Endodermal cell (in vitro differentiated cells): ENCODE data around the gene MEIS3. TPM values are rescaled to one million over a fixed set of nuclear protein-coding genes. Genes with fewer than 3 reads are reported as not detected.

Source experiments
- DNase-seq: peaks from one replicate; pipeline ENCODE4 v3.0.0-alpha.2; 2017
- H3K27ac ChIP-seq: 2 replicates; pipeline ENCODE4 v1.5.1; 2013; ENCODE audit warnings: mild to moderate bottlenecking, low read depth, low read length, moderate library complexity
- H3K27me3 ChIP-seq: 2 replicates; pipeline ENCODE4 v1.6.1; 2013; ENCODE audit warnings: mild to moderate bottlenecking, low read length, moderate library complexity; ENCODE audit not compliant: insufficient read depth, control insufficient read depth, poor library complexity, severe bottlenecking
- H3K36me3 ChIP-seq: 2 replicates; pipeline ENCODE4 v1.7.0; 2013; ENCODE audit warnings: mild to moderate bottlenecking, low read length, moderate library complexity; ENCODE audit not compliant: control insufficient read depth, insufficient read depth
- H3K4me1 ChIP-seq: one replicate; pipeline ENCODE4 v1.7.0; 2013; ENCODE audit warnings: low read length; ENCODE audit not compliant: control insufficient read depth, insufficient read depth
- H3K4me3 ChIP-seq: 2 replicates; pipeline ENCODE4 v1.5.1; 2013; ENCODE audit warnings: mild to moderate bottlenecking, low read length, moderate library complexity
- H3K9ac ChIP-seq: 2 replicates; pipeline ENCODE4 v1.6.1; 2013; ENCODE audit warnings: mild to moderate bottlenecking, low read length, moderate library complexity; ENCODE audit not compliant: poor library complexity, severe bottlenecking; ENCODE audit errors: extremely low read depth
- H3K9me3 ChIP-seq: 2 replicates; pipeline ENCODE4 v1.6.1; 2013; ENCODE audit warnings: mild to moderate bottlenecking, low read length, moderate library complexity; ENCODE audit not compliant: control insufficient read depth
- H3K27ac Mint-ChIP-seq: 2 replicates; pipeline ENCODE4 v1.8.0; 2020; ENCODE audit warnings: mixed read lengths
- H3K27me3 Mint-ChIP-seq: 2 replicates; pipeline ENCODE4 v1.8.0; 2021; ENCODE audit warnings: mild to moderate bottlenecking, mixed read lengths; ENCODE audit not compliant: insufficient read depth
- H3K36me3 Mint-ChIP-seq: 2 replicates; pipeline ENCODE4 v1.8.0; 2020; ENCODE audit warnings: low read depth, mixed read lengths
- H3K4me1 Mint-ChIP-seq: 2 replicates; pipeline ENCODE4 v1.8.0; 2020; ENCODE audit warnings: mixed read lengths
- H3K4me3 Mint-ChIP-seq: 2 replicates; pipeline ENCODE4 v1.8.0; 2020; ENCODE audit warnings: mild to moderate bottlenecking, moderate library complexity, mixed read lengths
- H3K9me3 Mint-ChIP-seq: 2 replicates; pipeline ENCODE4 v1.8.0; 2020; ENCODE audit warnings: mild to moderate bottlenecking, mixed read lengths
- CTCF ChIP-seq: fragments of 200-600 bp; sonication (generic); conservative IDR thresholded peaks from 2 replicates; pipeline ENCODE4 v1.5.0; 2021; ENCODE audit warnings: antibody characterized with exemption, mild to moderate bottlenecking
- WGBS, 2 experiments: methylation state at CpG; one replicate each; pipeline versions ENCODE4 v1.1.5 to v1.1.7; 2013; ENCODE audit warnings: missing lambda C conversion rate in 2 of 2, mixed read lengths in 1 of 2; ENCODE audit not compliant: insufficient coverage in 1 of 2, insufficient read length in 1 of 2; 5-methylcytosine and 5-hydroxymethylcytosine counted together
- total RNA-seq, 2 donors: library from RNA; stranded (reverse); fragmentation: NEBNext Ultra II Directional in 1 of 2; extraction: Animal tissue kit (Norgen Biotek cat#: 25700) in 1 of 2; gene quantifications; 2 replicates in 1 of 2; 3 replicates in 1 of 2; pipeline ENCODE4 v1.2.1, GENCODE V29; 2021

MEIS3 gene
- total RNA-seq, 2 donors from 2014 or later: 47.7 to 132 TPM

GRCh38 chr19:47375694-47376588 is 43.4 kb downstream of the MEIS3 start:
- H3K27me3 ChIP-seq: no peaks in the 10 kb centered on the region
- no peak for TF ChIP-seq CTCF
- Mint-ChIP-seq H3K4me1 (no peaks in the 10 kb centered on the region), H3K36me3 (peaks cover 47% of the 10 kb centered on the region), H3K9me3 (no peaks in the 10 kb centered on the region), H3K4me3 (no peak overlapping the region), H3K27me3 (no peaks in the 10 kb centered on the region), H3K27ac (no peak overlapping the region)
- H3K9ac ChIP-seq: no peak overlapping the region
- no peak for DNase-seq
- H3K4me3 ChIP-seq: no peak overlapping the region
- peaks cover 69% of the 10 kb centered on the region for H3K36me3 ChIP-seq
- WGBS, 2 experiments: 96 to 97% methylated on average over 23 to 30 of the region's 30 CpGs
- no peak overlapping the region for H3K27ac ChIP-seq
- H3K4me1 ChIP-seq: no peaks in the 10 kb centered on the region
- H3K9me3 ChIP-seq: no peaks in the 10 kb centered on the region

DNA sequence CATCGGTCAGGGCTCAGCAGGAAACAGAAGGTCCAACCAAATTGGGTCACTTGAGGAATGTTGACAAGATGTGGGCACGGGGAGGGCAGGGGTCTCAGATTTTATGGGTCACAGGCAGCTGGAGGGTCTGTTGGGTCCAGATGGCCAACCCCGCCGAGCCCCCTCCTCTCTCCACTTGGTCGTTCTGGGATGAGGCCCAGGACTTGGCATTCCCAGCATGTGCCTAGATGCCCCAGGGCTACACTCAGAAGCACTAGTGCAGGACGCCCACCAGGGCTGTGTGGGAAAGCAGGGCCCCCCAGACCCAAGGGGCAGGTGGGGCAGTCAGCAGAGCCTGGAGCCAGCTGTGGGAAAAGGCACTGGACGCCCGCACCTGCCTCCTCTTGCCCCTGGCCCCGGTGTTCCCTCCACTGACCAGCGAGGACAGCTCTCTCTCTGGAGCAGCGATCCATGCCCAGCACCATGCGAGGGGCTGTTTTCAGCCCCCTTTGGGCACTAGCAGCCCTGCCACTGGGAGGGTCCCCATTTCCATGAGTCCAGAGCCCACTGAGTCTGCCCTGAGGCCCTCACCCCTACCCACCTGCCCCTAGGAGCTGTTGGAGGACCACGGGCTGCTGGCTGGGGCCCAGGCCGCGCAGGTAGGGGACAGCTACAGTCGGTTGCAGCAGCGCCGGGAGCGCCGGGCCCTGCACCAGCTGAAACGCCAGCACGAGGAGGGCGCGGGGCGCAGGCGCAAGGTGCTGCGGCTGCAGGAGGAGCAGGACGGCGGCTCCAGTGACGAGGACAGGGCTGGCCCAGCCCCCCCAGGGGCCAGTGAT is 44.2 kb downstream of the MEIS3 start:
- H3K4me1 Mint-ChIP-seq: no peaks in the 10 kb centered on the region
- H3K4me1 ChIP-seq: no peaks in the 10 kb centered on the region
- no peak overlapping the region for H3K9ac ChIP-seq
- peaks cover 43% of the 10 kb centered on the region for H3K36me3 Mint-ChIP-seq
- no peak overlapping the region for H3K4me3 ChIP-seq
- H3K27me3 Mint-ChIP-seq: no peaks in the 10 kb centered on the region
- no peak overlapping the region for H3K27ac ChIP-seq
- no peak for TF ChIP-seq CTCF
- H3K9me3 Mint-ChIP-seq: no peaks in the 10 kb centered on the region
- no peak for DNase-seq
- H3K9me3 ChIP-seq: no peaks in the 10 kb centered on the region
- H3K27ac Mint-ChIP-seq: no peak overlapping the region
- peaks cover 66% of the 10 kb centered on the region for H3K36me3 ChIP-seq
- 94 to 96% methylated on average over 4 to 30 of the region's 30 CpGs for WGBS, 2 experiments
- no peak overlapping the region for H3K4me3 Mint-ChIP-seq
- no peaks in the 10 kb centered on the region for H3K27me3 ChIP-seq

GRCh38 chr19:47373246-47374240 is 45.8 kb downstream of the MEIS3 start:
- no peak for DNase-seq
- TF ChIP-seq CTCF: no peak
- H3K27me3 Mint-ChIP-seq: no peaks in the 10 kb centered on the region
- H3K36me3 ChIP-seq: peaks cover 75% of the 10 kb centered on the region
- H3K27ac Mint-ChIP-seq: no peak overlapping the region
- H3K4me3 ChIP-seq: no peak overlapping the region
- no peaks in the 10 kb centered on the region for H3K4me1 ChIP-seq
- H3K4me3 Mint-ChIP-seq: no peak overlapping the region
- H3K27me3 ChIP-seq: no peaks in the 10 kb centered on the region
- WGBS, 2 experiments: 90 to 94% methylated on average over 19 to 33 of the region's 33 CpGs
- H3K27ac ChIP-seq: no peak overlapping the region
- no peaks in the 10 kb centered on the region for H3K9me3 Mint-ChIP-seq
- no peaks in the 10 kb centered on the region for H3K9me3 ChIP-seq
- no peak overlapping the region for H3K9ac ChIP-seq
- peaks cover 47% of the 10 kb centered on the region for H3K36me3 Mint-ChIP-seq
- H3K4me1 Mint-ChIP-seq: no peaks in the 10 kb centered on the region
